ENCODE results near the gene PGA5. TPM values are rescaled to one million over a fixed set of nuclear protein-coding genes. Genes with fewer than 3 reads are reported as not detected.
A peak's percentile ranks its signal among the peaks of the same experiment; 100 is the strongest.

PGA5 gene
- total RNA-seq, 1 donor from 2014 or later: not detected

DNA sequence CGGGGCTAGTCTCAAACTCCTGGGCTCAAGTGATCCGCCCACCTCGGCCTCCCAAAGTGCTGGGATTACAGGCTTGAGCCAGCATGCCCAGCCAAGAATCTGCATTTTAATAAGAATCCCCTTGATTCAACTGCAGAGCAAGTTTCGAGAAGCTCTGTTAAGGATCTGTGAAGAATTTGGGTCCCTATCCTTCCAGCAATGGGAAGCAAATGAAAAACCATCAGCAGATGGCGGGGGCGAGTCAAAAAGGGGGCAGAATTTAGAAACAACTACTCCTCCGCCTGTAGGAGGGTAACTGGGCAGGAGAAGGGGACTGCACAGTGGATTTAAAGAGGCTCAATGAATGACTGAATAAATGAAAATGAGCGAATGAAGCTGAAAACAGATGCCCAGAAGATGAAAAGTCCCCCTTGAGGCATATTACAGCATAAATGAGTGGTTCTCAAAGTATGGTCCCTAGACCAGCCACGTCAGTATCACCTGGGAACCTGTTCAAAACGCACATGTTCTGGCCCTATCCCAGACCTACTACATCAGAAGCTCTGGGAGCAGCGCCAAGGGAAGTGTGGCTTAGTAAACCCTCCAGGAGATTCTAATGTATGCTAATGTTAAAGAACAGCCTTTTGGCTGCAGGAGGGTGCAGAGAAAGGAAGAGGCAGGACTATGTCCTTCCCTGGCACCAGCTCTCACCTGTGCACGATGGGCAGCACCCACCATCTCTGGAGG is 39.1 kb downstream of the PGA5 start:
- no peak overlapping the region for H3K4me3 Mint-ChIP-seq (ENCODE audit: unreplicated experiment)
- TF ChIP-seq, protein P1, sequence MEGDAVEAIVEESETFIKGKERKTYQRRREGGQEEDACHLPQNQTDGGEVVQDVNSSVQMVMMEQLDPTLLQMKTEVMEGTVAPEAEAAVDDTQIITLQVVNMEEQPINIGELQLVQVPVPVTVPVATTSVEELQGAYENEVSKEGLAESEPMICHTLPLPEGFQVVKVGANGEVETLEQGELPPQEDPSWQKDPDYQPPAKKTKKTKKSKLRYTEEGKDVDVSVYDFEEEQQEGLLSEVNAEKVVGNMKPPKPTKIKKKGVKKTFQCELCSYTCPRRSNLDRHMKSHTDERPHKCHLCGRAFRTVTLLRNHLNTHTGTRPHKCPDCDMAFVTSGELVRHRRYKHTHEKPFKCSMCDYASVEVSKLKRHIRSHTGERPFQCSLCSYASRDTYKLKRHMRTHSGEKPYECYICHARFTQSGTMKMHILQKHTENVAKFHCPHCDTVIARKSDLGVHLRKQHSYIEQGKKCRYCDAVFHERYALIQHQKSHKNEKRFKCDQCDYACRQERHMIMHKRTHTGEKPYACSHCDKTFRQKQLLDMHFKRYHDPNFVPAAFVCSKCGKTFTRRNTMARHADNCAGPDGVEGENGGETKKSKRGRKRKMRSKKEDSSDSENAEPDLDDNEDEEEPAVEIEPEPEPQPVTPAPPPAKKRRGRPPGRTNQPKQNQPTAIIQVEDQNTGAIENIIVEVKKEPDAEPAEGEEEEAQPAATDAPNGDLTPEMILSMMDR (IDR thresholded peaks at IDR 0.05): no peak
- H3K27ac Mint-ChIP-seq (ENCODE audit: unreplicated experiment): no peak overlapping the region
- DNase-seq (ENCODE audit: low spot score): no peak
- H3K9me3 Mint-ChIP-seq (ENCODE audit: low read depth): no peaks in the 10 kb centered on the region
- H3K36me3 Mint-ChIP-seq (ENCODE audit: low read depth): peaks cover 26% of the 10 kb centered on the region
- no peaks in the 10 kb centered on the region for H3K27me3 Mint-ChIP-seq (ENCODE audit: low read depth)
- peaks cover 3% of the 10 kb centered on the region for H3K4me1 Mint-ChIP-seq (ENCODE audit: low read depth)

DNA sequence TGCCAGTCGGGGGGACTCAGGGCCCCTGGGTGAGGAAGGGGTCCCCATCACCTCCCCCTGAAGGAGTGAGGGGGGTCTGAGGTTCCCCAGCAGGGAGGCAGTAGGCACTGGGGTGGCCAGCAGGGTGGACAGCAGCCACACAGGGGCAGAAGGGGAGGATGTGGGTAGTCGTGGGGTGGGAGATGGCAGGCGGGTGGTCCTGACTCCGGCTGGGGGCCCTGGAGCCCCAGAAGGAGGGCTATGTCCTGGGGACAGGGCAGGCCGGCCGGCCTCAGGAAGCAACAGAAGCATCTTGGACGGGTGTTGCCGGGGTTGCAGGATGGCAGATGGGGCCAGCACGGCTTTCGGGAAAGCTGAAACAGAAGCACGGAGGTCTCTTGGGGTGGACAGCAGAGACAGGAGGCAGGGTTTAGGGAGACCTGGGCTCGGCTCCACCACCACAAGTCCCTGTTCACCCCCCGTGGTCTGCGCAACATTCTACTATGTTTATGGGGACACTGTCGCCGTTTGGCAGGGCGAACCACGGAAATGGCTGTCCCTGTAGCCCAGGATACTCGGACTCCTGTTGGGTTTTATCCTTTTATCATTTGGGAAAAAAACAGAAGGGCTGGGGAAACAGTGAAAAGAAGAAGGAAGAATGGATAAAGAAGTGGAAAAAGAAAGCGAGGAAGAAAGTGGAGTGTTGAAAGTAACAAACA is 40.1 kb downstream of the PGA5 start:
- Mint-ChIP-seq H3K9me3 (ENCODE audit: low read depth) (no peaks in the 10 kb centered on the region), H3K27ac (ENCODE audit: unreplicated experiment) (no peak overlapping the region), H3K36me3 (ENCODE audit: low read depth) (peaks cover 31% of the 10 kb centered on the region), H3K4me3 (ENCODE audit: unreplicated experiment) (no peak overlapping the region), H3K4me1 (ENCODE audit: low read depth) (peaks cover 3% of the 10 kb centered on the region), H3K27me3 (ENCODE audit: low read depth) (no peaks in the 10 kb centered on the region)
- peak; percentile 89 for DNase-seq (ENCODE audit: low spot score)
- TF ChIP-seq, protein P1 (IDR thresholded peaks at IDR 0.05): no peak

DNA sequence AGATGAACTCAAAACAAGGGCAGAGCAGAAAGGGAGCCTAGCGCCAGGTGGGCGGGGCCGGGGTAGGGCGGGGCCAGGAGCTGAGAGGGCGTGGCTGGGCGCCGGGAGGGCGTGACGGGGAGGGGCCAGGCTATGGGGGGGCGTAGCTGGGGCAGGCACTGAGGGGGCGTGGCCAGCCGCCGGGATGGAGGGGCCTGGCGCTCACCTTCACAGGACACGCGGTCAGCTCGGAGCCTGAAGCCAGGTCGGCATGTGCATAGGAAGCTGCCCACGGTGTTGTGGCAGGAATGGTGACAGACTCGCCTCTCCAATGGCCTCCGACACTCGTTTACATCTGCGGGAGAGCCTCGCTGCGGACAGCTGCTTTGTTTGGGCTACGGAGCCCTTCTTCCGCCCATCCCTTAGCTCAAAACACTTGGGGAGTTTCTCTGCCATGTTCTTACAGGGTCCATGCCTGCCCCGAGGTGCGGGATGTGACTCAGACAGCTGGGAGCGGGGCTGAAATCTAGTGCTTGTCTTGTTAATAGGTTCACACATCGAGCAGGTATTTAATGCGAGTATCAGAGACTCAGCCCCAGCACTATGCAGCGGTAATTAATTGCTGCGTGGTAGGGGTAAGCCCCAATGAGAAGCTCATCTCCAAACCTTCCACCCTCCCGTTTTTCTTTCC is 40.7 kb downstream of the PGA5 start:
- TF ChIP-seq, protein P1 (IDR thresholded peaks at IDR 0.05): no peak
- peak; percentile 79 for DNase-seq (ENCODE audit: low spot score)
- Mint-ChIP-seq H3K36me3 (ENCODE audit: low read depth) (peaks cover 33% of the 10 kb centered on the region), H3K4me1 (ENCODE audit: low read depth) (peaks cover 3% of the 10 kb centered on the region), H3K9me3 (ENCODE audit: low read depth) (no peaks in the 10 kb centered on the region), H3K27ac (ENCODE audit: unreplicated experiment) (no peak overlapping the region), H3K4me3 (ENCODE audit: unreplicated experiment) (no peak overlapping the region), H3K27me3 (ENCODE audit: low read depth) (no peaks in the 10 kb centered on the region)

DNA sequence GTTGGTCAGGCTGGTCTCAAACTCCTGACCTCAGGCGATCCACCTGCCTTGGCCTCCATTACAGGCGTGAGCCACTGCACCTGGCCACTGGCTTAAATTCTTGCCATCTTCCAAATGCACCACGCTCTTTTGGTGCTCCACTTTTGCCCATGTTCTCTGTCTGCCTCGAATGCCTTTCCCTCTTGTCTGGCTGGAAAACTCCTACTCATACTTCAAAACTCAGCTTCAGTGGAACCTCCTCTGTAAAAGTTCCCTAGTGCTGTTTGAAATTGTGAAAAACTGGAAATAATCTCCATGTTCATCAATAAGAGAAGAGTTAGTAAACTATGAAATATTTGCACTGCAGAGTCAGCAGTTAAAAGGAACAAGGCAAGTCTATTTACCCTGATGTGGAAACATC is 42.6 kb downstream of the PGA5 start:
- H3K4me1 Mint-ChIP-seq (ENCODE audit: low read depth): no peaks in the 10 kb centered on the region
- DNase-seq (ENCODE audit: low spot score): no peak
- H3K27ac Mint-ChIP-seq (ENCODE audit: unreplicated experiment): no peak overlapping the region
- TF ChIP-seq, protein P1 (IDR thresholded peaks at IDR 0.05): no peak
- H3K4me3 Mint-ChIP-seq (ENCODE audit: unreplicated experiment): no peak overlapping the region
- peaks cover 30% of the 10 kb centered on the region for H3K36me3 Mint-ChIP-seq (ENCODE audit: low read depth)
- no peaks in the 10 kb centered on the region for H3K27me3 Mint-ChIP-seq (ENCODE audit: low read depth)
- no peaks in the 10 kb centered on the region for H3K9me3 Mint-ChIP-seq (ENCODE audit: low read depth)

DNA sequence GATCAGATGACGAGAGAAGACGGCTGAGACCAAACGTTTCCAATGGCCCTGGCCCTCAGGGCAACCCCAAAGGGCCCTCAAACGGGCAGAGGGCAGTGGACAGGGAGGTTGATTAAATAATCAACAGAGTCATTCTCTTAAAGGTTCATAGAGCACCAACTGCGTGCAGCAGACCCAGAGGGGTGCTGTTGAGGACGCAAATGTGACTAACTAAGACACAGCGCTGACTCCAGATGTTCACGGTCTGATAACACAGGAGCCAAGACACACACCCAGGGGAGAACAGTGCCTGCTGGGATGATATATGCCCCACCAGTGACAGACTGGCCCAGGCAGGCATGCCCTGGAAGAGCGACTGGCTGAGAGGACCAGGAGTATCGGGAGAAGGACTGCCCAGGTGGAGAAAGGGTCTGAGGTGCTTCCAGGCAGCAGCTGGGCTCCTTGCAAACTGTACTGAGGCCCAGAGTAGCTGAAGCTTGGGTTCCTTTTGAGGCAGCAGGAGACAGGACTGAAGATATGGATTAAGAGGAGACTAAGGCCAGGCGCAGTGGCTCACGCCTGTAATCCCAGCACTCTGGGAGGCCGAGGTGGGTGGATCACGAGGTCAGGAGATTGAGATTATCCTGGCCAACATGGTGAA is 46.5 kb downstream of the PGA5 start:
- H3K36me3 Mint-ChIP-seq (ENCODE audit: low read depth): peaks cover 21% of the 10 kb centered on the region
- H3K4me3 Mint-ChIP-seq (ENCODE audit: unreplicated experiment): no peak overlapping the region
- DNase-seq (ENCODE audit: low spot score): no peak
- H3K27me3 Mint-ChIP-seq (ENCODE audit: low read depth): no peaks in the 10 kb centered on the region
- no peaks in the 10 kb centered on the region for H3K4me1 Mint-ChIP-seq (ENCODE audit: low read depth)
- TF ChIP-seq, protein P1 (IDR thresholded peaks at IDR 0.05): no peak
- no peak overlapping the region for H3K27ac Mint-ChIP-seq (ENCODE audit: unreplicated experiment)
- no peaks in the 10 kb centered on the region for H3K9me3 Mint-ChIP-seq (ENCODE audit: low read depth)

All from chondrocyte (in vitro differentiated cells).